HepG2 (cell line): ENCODE data around the gene DUS2. TPM values are rescaled to one million over a fixed set of nuclear protein-coding genes. Genes with fewer than 3 reads are reported as not detected.

Source experiments
- ATAC-seq: fragments of 200-7000 bp; cut with Tn5 transposase; 3 replicates; pipeline ENCODE4 v1.9.1; 2020; ENCODE audit warnings: mild to moderate bottlenecking, moderate library complexity
- BruUV-seq: library from RNA; stranded (reverse); fragments of 400-500 nt; replicated peaks from 2 replicates; lab custom pipeline; 2021; lab: Mats Ljungman, UMichigan
- CTCF ChIA-PET: fragments of 300-600 bp; formaldehyde crosslinking; extraction: SDS; loops from one replicate; lab custom pipeline; 2021; ENCODE audit warnings: low total read pairs, inconsistent platforms, low intra/inter-chr PET ratio; lab: Yijun Ruan, JAX
- POLR2A ChIA-PET: fragments of 350-600 bp; sonication (Branson Sonifier 250); formaldehyde crosslinking; loops from one replicate; lab custom pipeline; 2020; ENCODE audit warnings: antibody characterized with exemption, inconsistent platforms; lab: Yijun Ruan, JAX
- DNase-seq: peaks from one replicate; pipeline ENCODE4 v3.0.0-alpha.2; 2015; ENCODE audit warnings: low spot score
- FAIRE-seq: peaks from 3 replicates; lab custom pipeline; 2011; peaks lifted over from hg19 to GRCh38; lab: Jason Lieb, UNC
- H2AFZ ChIP-seq: one replicate; pipeline ENCODE4 v1.6.1; 2011; ENCODE audit warnings: low read length, inconsistent platforms
- H3K27ac ChIP-seq: fragments of 300-600 bp; 3 replicates; pipeline ENCODE4 v1.8.0; 2011; ENCODE audit warnings: mixed run types, mild to moderate bottlenecking, mixed read lengths, low read length, inconsistent platforms; ENCODE audit not compliant: insufficient read depth; ENCODE audit errors: extremely low read length
- H3K27me3 ChIP-seq, 2 experiments: fragments of 200-600 bp in 1 of 2; 2 replicates in 1 of 2; 3 replicates in 1 of 2; pipeline versions ENCODE4 v1.6.0 to v1.8.0; 2011; ENCODE audit warnings: low read length in 2 of 2, mild to moderate bottlenecking in 2 of 2, moderate library complexity in 2 of 2, inconsistent platforms in 1 of 2; ENCODE audit not compliant: insufficient read depth in 2 of 2, control insufficient read depth in 1 of 2
- H3K36me3 ChIP-seq, 2 experiments: fragments of 200-600 bp in 1 of 2; replicated peaks in 1 of 2; 2 replicates in 1 of 2; 3 replicates in 1 of 2; pipeline versions ENCODE4 v1.5.1 to v1.8.0; 2011; ENCODE audit warnings: low read length in 2 of 2, inconsistent platforms in 1 of 2; ENCODE audit not compliant: insufficient read depth in 2 of 2, control insufficient read depth in 1 of 2
- H3K4me1 ChIP-seq: 2 replicates; pipeline ENCODE4 v1.5.1; 2012; ENCODE audit warnings: low read length, inconsistent platforms; ENCODE audit not compliant: insufficient read depth
- H3K4me2 ChIP-seq: 2 replicates; pipeline ENCODE4 v1.6.0; 2011; ENCODE audit warnings: low read depth, low read length, inconsistent platforms
- H3K4me3 ChIP-seq, 3 experiments: fragments of 200-600 bp in 1 of 3; sonication (generic), shearing (Covaris generic) in 1 of 3; replicated peaks in 1 of 3; 2 replicates each; pipeline ENCODE4 v1.5.1; 2011 to 2016; ENCODE audit warnings: low read length in 3 of 3, inconsistent platforms in 2 of 3, low read depth in 2 of 3, mild to moderate bottlenecking in 2 of 3, control low read depth in 1 of 3, mixed read lengths in 1 of 3; ENCODE audit not compliant: insufficient read depth in 1 of 3
- H3K79me2 ChIP-seq: one replicate; pipeline ENCODE4 v1.6.1; 2011; ENCODE audit warnings: low read length, inconsistent platforms; ENCODE audit not compliant: insufficient read depth
- H3K9ac ChIP-seq: 2 replicates; pipeline ENCODE4 v1.6.0; 2011; ENCODE audit warnings: mild to moderate bottlenecking, low read depth, low read length, inconsistent platforms; ENCODE audit not compliant: insufficient read depth
- H3K9me3 ChIP-seq: 2 replicates; pipeline ENCODE4 v1.5.1; 2012; ENCODE audit warnings: mild to moderate bottlenecking, low read length
- H4K20me1 ChIP-seq: 2 replicates; pipeline ENCODE4 v1.6.0; 2011; ENCODE audit warnings: inconsistent platforms, mild to moderate bottlenecking, low read length, moderate library complexity; ENCODE audit not compliant: insufficient read depth
- ELF1 ChIP-seq: sonication (generic); formaldehyde crosslinking; IDR thresholded peaks from 2 replicates; pipeline ENCODE4 v1.4.0; 2020; ENCODE audit warnings: missing genetic modification reagents
- GATAD1 ChIP-seq: IDR thresholded peaks from 2 replicates; pipeline ENCODE4 v1.6.1; 2016; ENCODE audit warnings: missing genetic modification reagents, missing compliant biosample characterization
- NFIB ChIP-seq: sonication (generic); formaldehyde crosslinking; IDR thresholded peaks from 2 replicates; pipeline ENCODE4 v1.9.0; 2021; ENCODE audit warnings: missing genetic modification reagents, mild to moderate bottlenecking, borderline replicate concordance
- NR2C2 ChIP-seq: sonication (generic); formaldehyde crosslinking; IDR thresholded peaks from 2 replicates; pipeline ENCODE4 v1.4.0; 2020; ENCODE audit warnings: missing genetic modification reagents, mild to moderate bottlenecking, moderate library complexity, borderline replicate concordance
- RARA ChIP-seq: IDR thresholded peaks from 2 replicates; pipeline ENCODE4 v1.6.1; 2016; ENCODE audit warnings: missing genetic modification reagents, missing compliant biosample characterization
- SRY ChIP-seq: sonication (generic); formaldehyde crosslinking; IDR thresholded peaks from 2 replicates; pipeline ENCODE4 v1.8.0; 2022; ENCODE audit warnings: mild to moderate bottlenecking, missing genetic modification reagents
- SYNCRIP ChIP-seq: fragments of 200-400 bp; formaldehyde crosslinking; IDR thresholded peaks from 2 replicates; pipeline ENCODE4 v1.6.1; 2018; ENCODE audit warnings: mild to moderate bottlenecking, low read depth, low read length; ENCODE audit not compliant: insufficient read depth
- THAP11 ChIP-seq: IDR thresholded peaks from 2 replicates; pipeline ENCODE4 v1.6.1; 2016; ENCODE audit warnings: missing biosample characterization, missing genetic modification reagents
- ZBTB20 ChIP-seq: sonication (generic); formaldehyde crosslinking; IDR thresholded peaks from 2 replicates; pipeline ENCODE4 v1.8.1; 2023; ENCODE audit warnings: missing genetic modification reagents, low read depth, mild to moderate bottlenecking, borderline replicate concordance
- ZNF350 ChIP-seq: sonication (generic); formaldehyde crosslinking; IDR thresholded peaks from 2 replicates; pipeline ENCODE4 v1.4.0; 2020; ENCODE audit warnings: mild to moderate bottlenecking, low read depth, missing genetic modification reagents, borderline replicate concordance
- ZNF451 ChIP-seq: sonication (generic); formaldehyde crosslinking; IDR thresholded peaks from 2 replicates; pipeline ENCODE4 v1.5.0; 2020; ENCODE audit warnings: mild to moderate bottlenecking, missing genetic modification reagents
- ZNF605 ChIP-seq: sonication (generic); formaldehyde crosslinking; IDR thresholded peaks from 2 replicates; pipeline ENCODE4 v1.8.0; 2022; ENCODE audit warnings: mild to moderate bottlenecking, missing genetic modification reagents
- ZNF788 ChIP-seq: sonication (generic); formaldehyde crosslinking; IDR thresholded peaks from 2 replicates; pipeline ENCODE4 v1.5.0; 2020; ENCODE audit warnings: mild to moderate bottlenecking, missing genetic modification reagents, borderline replicate concordance
- WGBS: methylation state at CpG from one replicate; pipeline ENCODE4 v1.1.6; 2017; ENCODE audit warnings: low lambda C conversion rate; 5-methylcytosine and 5-hydroxymethylcytosine counted together
- in situ Hi-C: cut with HindIII; loops from 2 replicates; pipeline ENCODE4 v1.10.0; 2017; ENCODE audit warnings: low pct_unique_long_range_greater_than_20kb; ENCODE audit not compliant: extremely low pct_ligation_motif_present
- intact Hi-C: fragments of 100-400 bp; cut with micrococcal nuclease; formaldehyde crosslinking; loops from one replicate; pipeline ENCODE4 v1.10.0; 2022; ENCODE audit not compliant: unreplicated experiment
- polyA plus RNA-seq, 8 experiments: library from polyadenylated mRNA; depleted of rRNA in 3 of 8; stranded (reverse) in 7 of 8; unstranded in 1 of 8; fragments of >200 nt; fragmentation: Illumina TruSeq in 4 of 8; extraction: Trizol in 4 of 8; gene quantifications; 2 replicates each; pipeline versions ENCODE4 v1.2.1 to v1.2.3, GENCODE V29; 2011 to 2016; ENCODE audit warnings: low read depth in 4 of 8, missing spikeins in 1 of 8, mixed read lengths in 1 of 8; ENCODE audit not compliant: insufficient read depth in 1 of 8
- total RNA-seq, 5 experiments: library from RNA; depleted of rRNA; stranded (reverse); fragments of >200 nt; fragmentation: Illumina TruSeq; extraction: Trizol; gene quantifications; 2 replicates each; pipeline ENCODE4 v1.2.3, GENCODE V29; 2016; ENCODE audit warnings: low read depth in 1 of 5
- TF ChIP-seq, protein P1 (sequence below): sonication (generic); formaldehyde crosslinking; IDR thresholded peaks from 2 replicates; pipeline ENCODE4 v1.5.0; 2020; ENCODE audit warnings: missing genetic modification reagents, mild to moderate bottlenecking, borderline replicate concordance
- TF ChIP-seq, protein P2 (sequence below): sonication (generic); formaldehyde crosslinking; IDR thresholded peaks from 2 replicates; pipeline ENCODE4 v1.4.0; 2020; ENCODE audit warnings: mild to moderate bottlenecking, missing genetic modification reagents, borderline replicate concordance

DUS2 gene
- total and polyA plus RNA-seq, 2 of the 13 experiments (the other 11 are each of a cell fraction or from before 2014, with no cell fraction given), result 17.8 to 25.1 TPM

DNA sequence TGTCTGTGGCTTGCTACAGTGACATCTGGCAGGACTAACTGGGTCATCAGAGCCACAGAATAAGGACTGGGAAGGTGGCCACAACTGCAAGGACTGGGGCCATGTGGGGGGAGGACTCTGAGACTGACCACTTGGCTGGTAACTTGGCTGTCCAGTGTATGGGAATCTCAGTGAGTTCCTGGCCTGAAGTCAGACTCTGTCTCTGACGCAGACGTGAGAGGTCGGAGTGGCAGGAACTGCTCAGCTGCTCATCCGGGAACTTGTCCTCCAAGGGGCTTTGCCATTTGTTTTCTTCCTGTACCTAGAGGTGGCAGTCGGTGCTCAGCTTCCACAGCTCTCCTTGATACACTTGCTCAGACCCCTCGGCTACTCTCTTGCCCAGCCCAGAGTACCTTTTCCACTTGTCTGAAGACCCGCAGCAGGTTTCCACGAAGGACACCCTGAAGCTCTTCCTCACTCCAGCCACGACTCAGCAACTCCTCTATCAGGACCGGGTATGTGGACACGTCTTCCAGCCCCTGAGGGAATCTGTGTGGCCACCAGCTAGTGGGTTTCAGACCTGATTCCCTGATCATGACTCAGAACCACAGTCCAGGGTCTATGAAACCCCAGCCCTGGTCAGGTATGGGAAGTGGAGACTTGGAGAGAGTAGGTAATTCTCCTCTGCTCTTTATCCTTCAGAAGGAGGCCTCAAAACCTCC lies 35.5 kb upstream of the DUS2 start:
- DNase-seq (peak; percentile 57), ATAC-seq (peak; percentile 66), FAIRE-seq (peak; percentile 21)
- in situ Hi-C loops (no loop called here), intact Hi-C loops (no loop called here)
- Histone ChIP-seq H3K9me3 (no peaks in the 10 kb centered on the region), H3K27me3 (peaks cover 2 to 18% of the 10 kb centered on the region in 2 experiments), H3K36me3 (no peaks in the 10 kb centered on the region), H4K20me1 (no peaks in the 10 kb centered on the region), H3K9ac (peak overlapping the region; percentile 59), H3K4me1 (peaks cover 60% of the 10 kb centered on the region), H3K4me3 (peak overlapping the region; percentile 24 to 61 (median 30)), H3K27ac (no peak overlapping the region), H3K79me2 (no peaks in the 10 kb centered on the region), H2AFZ (peak overlapping the region; percentile 86), H3K4me2 (peak overlapping the region; percentile 85)
- POLR2A ChIA-PET, result interaction anchor here (0.6 to 4.8 kb wide), 13 partner anchors 11 to 1212 kb away, joined by 3 to 29 read pairs (median 5); partner anchors contain the start of genes DDX28, DPEP2, DUS2 and ESRP2
- CTCF ChIA-PET, result no interaction called here
- TSS peak; percentile 59 for BruUV-seq
- WGBS, result 6% methylated on average over 11 of the region's 11 CpGs
- TF ChIP-seq SYNCRIP (no peak), ZNF350 (CRISPR knock-in tag) (no peak), SRY (CRISPR knock-in tag) (peak; percentile 65; the same call in 1 of the 2 replicates), GATAD1 (0 out of 2 replicates have a peak, but pooled peaks have one; percentile 51), THAP11 (0 out of 2 replicates have a peak, but pooled peaks have one; percentile 22), NR2C2 (CRISPR knock-in tag) (0 out of 2 replicates have a peak, but pooled peaks have one; percentile 22), ZBTB20 (no peak), RARA (CRISPR knock-in tag) (no peak), ZNF788 (CRISPR knock-in tag) (peak; percentile 41; the same call in 1 of the 2 replicates), ZNF451 (CRISPR knock-in tag) (no peak), NFIB (CRISPR knock-in tag) (no peak), ELF1 (CRISPR knock-in tag) (peak; percentile 29; the same call in 1 of the 2 replicates), ZNF605 (CRISPR knock-in tag) (peak; percentile 66; the same call in 1 of the 2 replicates)
- TF ChIP-seq, protein P1, sequence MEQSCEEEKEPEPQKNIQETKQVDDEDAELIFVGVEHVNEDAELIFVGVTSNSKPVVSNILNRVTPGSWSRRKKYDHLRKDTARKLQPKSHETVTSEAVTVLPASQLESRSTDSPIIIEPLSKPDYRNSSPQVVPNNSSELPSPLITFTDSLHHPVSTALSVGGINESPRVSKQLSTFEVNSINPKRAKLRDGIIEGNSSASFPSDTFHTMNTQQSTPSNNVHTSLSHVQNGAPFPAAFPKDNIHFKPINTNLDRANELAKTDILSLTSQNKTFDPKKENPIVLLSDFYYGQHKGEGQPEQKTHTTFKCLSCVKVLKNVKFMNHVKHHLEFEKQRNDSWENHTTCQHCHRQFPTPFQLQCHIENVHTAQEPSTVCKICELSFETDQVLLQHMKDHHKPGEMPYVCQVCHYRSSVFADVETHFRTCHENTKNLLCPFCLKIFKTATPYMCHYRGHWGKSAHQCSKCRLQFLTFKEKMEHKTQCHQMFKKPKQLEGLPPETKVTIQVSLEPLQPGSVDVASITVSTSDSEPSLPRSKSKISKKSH (CRISPR knock-in tag), result peak; percentile 31; the same call in 1 of the 2 replicates
- TF ChIP-seq, protein P2, sequence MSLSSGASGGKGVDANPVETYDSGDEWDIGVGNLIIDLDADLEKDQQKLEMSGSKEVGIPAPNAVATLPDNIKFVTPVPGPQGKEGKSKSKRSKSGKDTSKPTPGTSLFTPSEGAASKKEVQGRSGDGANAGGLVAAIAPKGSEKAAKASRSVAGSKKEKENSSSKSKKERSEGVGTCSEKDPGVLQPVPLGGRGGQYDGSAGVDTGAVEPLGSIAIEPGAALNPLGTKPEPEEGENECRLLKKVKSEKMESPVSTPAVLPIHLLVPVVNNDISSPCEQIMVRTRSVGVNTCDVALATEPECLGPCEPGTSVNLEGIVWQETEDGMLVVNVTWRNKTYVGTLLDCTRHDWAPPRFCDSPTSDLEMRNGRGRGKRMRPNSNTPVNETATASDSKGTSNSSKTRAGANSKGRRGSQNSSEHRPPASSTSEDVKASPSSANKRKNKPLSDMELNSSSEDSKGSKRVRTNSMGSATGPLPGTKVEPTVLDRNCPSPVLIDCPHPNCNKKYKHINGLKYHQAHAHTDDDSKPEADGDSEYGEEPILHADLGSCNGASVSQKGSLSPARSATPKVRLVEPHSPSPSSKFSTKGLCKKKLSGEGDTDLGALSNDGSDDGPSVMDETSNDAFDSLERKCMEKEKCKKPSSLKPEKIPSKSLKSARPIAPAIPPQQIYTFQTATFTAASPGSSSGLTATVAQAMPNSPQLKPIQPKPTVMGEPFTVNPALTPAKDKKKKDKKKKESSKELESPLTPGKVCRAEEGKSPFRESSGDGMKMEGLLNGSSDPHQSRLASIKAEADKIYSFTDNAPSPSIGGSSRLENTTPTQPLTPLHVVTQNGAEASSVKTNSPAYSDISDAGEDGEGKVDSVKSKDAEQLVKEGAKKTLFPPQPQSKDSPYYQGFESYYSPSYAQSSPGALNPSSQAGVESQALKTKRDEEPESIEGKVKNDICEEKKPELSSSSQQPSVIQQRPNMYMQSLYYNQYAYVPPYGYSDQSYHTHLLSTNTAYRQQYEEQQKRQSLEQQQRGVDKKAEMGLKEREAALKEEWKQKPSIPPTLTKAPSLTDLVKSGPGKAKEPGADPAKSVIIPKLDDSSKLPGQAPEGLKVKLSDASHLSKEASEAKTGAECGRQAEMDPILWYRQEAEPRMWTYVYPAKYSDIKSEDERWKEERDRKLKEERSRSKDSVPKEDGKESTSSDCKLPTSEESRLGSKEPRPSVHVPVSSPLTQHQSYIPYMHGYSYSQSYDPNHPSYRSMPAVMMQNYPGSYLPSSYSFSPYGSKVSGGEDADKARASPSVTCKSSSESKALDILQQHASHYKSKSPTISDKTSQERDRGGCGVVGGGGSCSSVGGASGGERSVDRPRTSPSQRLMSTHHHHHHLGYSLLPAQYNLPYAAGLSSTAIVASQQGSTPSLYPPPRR (CRISPR knock-in tag), result no peak
